ENCODE data around the gene STIM1. TPM values are rescaled to one million over a fixed set of nuclear protein-coding genes. Genes with fewer than 3 reads are reported as not detected.
"Not testable (repeated sequence)": the region's sequence is repeated elsewhere in the genome, so short reads cannot be mapped to it uniquely, and the experiment has no call there.

Gene STIM1
- polyA plus RNA-seq, 1 donor: 24.9 TPM

- Histone ChIP-seq H3K27ac (ENCODE audit: low read length) (no peak overlapping the region), H3K27me3 (ENCODE audit: control insufficient read depth, insufficient read depth, low read length) (no peaks in the 10 kb centered on the region), H3K4me3 (ENCODE audit: low read length) (no peak overlapping the region), H3K4me1 (ENCODE audit: control insufficient read depth, insufficient read depth, low read length) (no peaks in the 10 kb centered on the region), H3K36me3 (ENCODE audit: control insufficient read depth, insufficient read depth, low read length) (peaks cover 62% of the 10 kb centered on the region), H3K9me3 (ENCODE audit: control insufficient read depth, low read depth, low read length) (no peaks in the 10 kb centered on the region)
- WGBS (ENCODE audit: insufficient coverage, low lambda C conversion rate): 100% methylated on average over 1 of the region's 6 CpGs
- DNase-seq: no peak
Observed at GRCh38 chr11:4125141-4125540, 269.7 kb downstream of the STIM1 start.

- no CpG with 5 or more reads among the region's 1 CpG for WGBS (ENCODE audit: insufficient coverage, low lambda C conversion rate)
- H3K9me3 ChIP-seq (ENCODE audit: control insufficient read depth, low read depth, low read length): no peaks in the 10 kb centered on the region
- no peaks in the 10 kb centered on the region for H3K27me3 ChIP-seq (ENCODE audit: control insufficient read depth, insufficient read depth, low read length)
- peaks cover 52% of the 10 kb centered on the region for H3K36me3 ChIP-seq (ENCODE audit: control insufficient read depth, insufficient read depth, low read length)
- H3K27ac ChIP-seq (ENCODE audit: low read length): no peak overlapping the region
- DNase-seq: no peak
- H3K4me1 ChIP-seq (ENCODE audit: control insufficient read depth, insufficient read depth, low read length): no peaks in the 10 kb centered on the region
- H3K4me3 ChIP-seq (ENCODE audit: low read length): no peak overlapping the region
Observed at GRCh38 chr11:4127357-4127756, 271.9 kb downstream of the STIM1 start.

- WGBS (ENCODE audit: insufficient coverage, low lambda C conversion rate): no CpG with 5 or more reads among the region's 4 CpGs
Observed at GRCh38 chr11:4130219-4130618, 274.8 kb downstream of the STIM1 start.

GRCh38 chr11:4134806-4135205, 279.3 kb downstream of the STIM1 start:
- Histone ChIP-seq H3K4me1 (ENCODE audit: control insufficient read depth, insufficient read depth, low read length) (no peaks in the 10 kb centered on the region), H3K27me3 (ENCODE audit: control insufficient read depth, insufficient read depth, low read length) (no peaks in the 10 kb centered on the region), H3K36me3 (ENCODE audit: control insufficient read depth, insufficient read depth, low read length) (peaks cover 41% of the 10 kb centered on the region), H3K9me3 (ENCODE audit: control insufficient read depth, low read depth, low read length) (peaks cover 3% of the 10 kb centered on the region), H3K4me3 (ENCODE audit: low read length) (no peak overlapping the region), H3K27ac (ENCODE audit: low read length) (no peak overlapping the region)
- DNase-seq: no peak

More at GRCh38 chr11:4130219-4130618, 274.8 kb downstream of the STIM1 start:
- H3K9me3 ChIP-seq (ENCODE audit: control insufficient read depth, low read depth, low read length); H3K27me3 ChIP-seq (ENCODE audit: control insufficient read depth, insufficient read depth, low read length); H3K4me3 ChIP-seq (ENCODE audit: low read length); DNase-seq; H3K27ac ChIP-seq (ENCODE audit: low read length); H3K4me1 ChIP-seq (ENCODE audit: control insufficient read depth, insufficient read depth, low read length): not testable (repeated sequence)
- peaks cover 50% of the 10 kb centered on the region for H3K36me3 ChIP-seq (ENCODE audit: control insufficient read depth, insufficient read depth, low read length)

- Histone ChIP-seq H3K27me3 (ENCODE audit: control insufficient read depth, insufficient read depth, low read length) (no peaks in the 10 kb centered on the region), H3K4me1 (ENCODE audit: control insufficient read depth, insufficient read depth, low read length) (no peaks in the 10 kb centered on the region), H3K27ac (ENCODE audit: low read length) (no peak overlapping the region), H3K4me3 (ENCODE audit: low read length) (no peak overlapping the region), H3K9me3 (ENCODE audit: control insufficient read depth, low read depth, low read length) (peaks cover 11% of the 10 kb centered on the region), H3K36me3 (ENCODE audit: control insufficient read depth, insufficient read depth, low read length) (peaks cover 31% of the 10 kb centered on the region)
- DNase-seq: no peak
- WGBS (ENCODE audit: insufficient coverage, low lambda C conversion rate): 100% methylated on average over 1 of the region's 1 CpG
Observed at GRCh38 chr11:4138497-4138896, 283.0 kb downstream of the STIM1 start.

- 100% methylated on average over 2 of the region's 2 CpGs for WGBS (ENCODE audit: insufficient coverage, low lambda C conversion rate)
- Histone ChIP-seq H3K9me3 (ENCODE audit: control insufficient read depth, low read depth, low read length) (peaks cover 11% of the 10 kb centered on the region), H3K36me3 (ENCODE audit: control insufficient read depth, insufficient read depth, low read length) (peaks cover 20% of the 10 kb centered on the region), H3K27ac (ENCODE audit: low read length) (no peak overlapping the region), H3K4me3 (ENCODE audit: low read length) (no peak overlapping the region), H3K27me3 (ENCODE audit: control insufficient read depth, insufficient read depth, low read length) (no peaks in the 10 kb centered on the region), H3K4me1 (ENCODE audit: control insufficient read depth, insufficient read depth, low read length) (no peaks in the 10 kb centered on the region)
- no peak for DNase-seq
Observed at GRCh38 chr11:4140067-4140636, 284.7 kb downstream of the STIM1 start.

Other genes with a start within 250 kb of the STIM1 start
- 0.25 TPM for gene ART5, start 213.7 kb upstream of the STIM1 start, polyA plus RNA-seq
- gene ART1, start 210.5 kb upstream of the STIM1 start, polyA plus RNA-seq: not detected
- gene CHRNA10, start 184.3 kb upstream of the STIM1 start, polyA plus RNA-seq: 2.4 TPM
- gene NUP98, start 58.1 kb upstream of the STIM1 start, polyA plus RNA-seq: 54.8 TPM
- 144 TPM for gene PGAP2, start 47.1 kb upstream of the STIM1 start, polyA plus RNA-seq
- gene RHOG, start 14.7 kb upstream of the STIM1 start, polyA plus RNA-seq: 48.9 TPM
- 48.2 TPM for gene RRM1, start 239.1 kb downstream of the STIM1 start, polyA plus RNA-seq